NCI-H2171 (cell line): ENCODE data around the gene PCSK7.
"Not testable (repeated sequence)": the region's sequence is repeated elsewhere in the genome, so short reads cannot be mapped to it uniquely, and the experiment has no call there.

ENCODE experiments used
- DNase-seq: peaks from one replicate; lab custom pipeline; 2025; lab: John Stamatoyannopoulos, UW

The PCSK7 gene

GRCh38 chr11:117198613-117199012 is 33.3 kb downstream of the PCSK7 start:
- DNase-seq: no peak

- DNase-seq: no peak
Measured at GRCh38 chr11:117197516-117198456, 34.1 kb downstream of the PCSK7 start.

GRCh38 chr11:117197006-117197405 is 34.9 kb downstream of the PCSK7 start:
- DNase-seq: no peak

GRCh38 chr11:117195761-117196160 is 36.1 kb downstream of the PCSK7 start:
- DNase-seq: no peak

GRCh38 chr11:117195258-117195657 is 36.6 kb downstream of the PCSK7 start:
- no peak for DNase-seq

- DNase-seq: no peak
Measured at GRCh38 chr11:117194267-117194666, 37.6 kb downstream of the PCSK7 start.

- no peak for DNase-seq
Measured at GRCh38 chr11:117193130-117194020, 38.5 kb downstream of the PCSK7 start.

- DNase-seq: no peak
Measured at GRCh38 chr11:117192401-117192875, 39.4 kb downstream of the PCSK7 start.

- DNase-seq: no peak
Measured at GRCh38 chr11:117191680-117192400, 40.0 kb downstream of the PCSK7 start.

- no peak for DNase-seq
Measured at GRCh38 chr11:117189941-117190544, 41.8 kb downstream of the PCSK7 start.

GRCh38 chr11:117189191-117189940 is 42.5 kb downstream of the PCSK7 start:
- DNase-seq: no peak

GRCh38 chr11:117188620-117189081 is 43.2 kb downstream of the PCSK7 start:
- no peak for DNase-seq

GRCh38 chr11:117187799-117188481 is 43.9 kb downstream of the PCSK7 start:
- DNase-seq: no peak

GRCh38 chr11:117187428-117187798 is 44.5 kb downstream of the PCSK7 start:
- DNase-seq: no peak

GRCh38 chr11:117187007-117187406 is 44.9 kb downstream of the PCSK7 start:
- no peak for DNase-seq

GRCh38 chr11:117186431-117186761 is 45.5 kb downstream of the PCSK7 start:
- DNase-seq: no peak

GRCh38 chr11:117185736-117186430 is 46.0 kb downstream of the PCSK7 start:
- DNase-seq: no peak

- no peak for DNase-seq
Measured at GRCh38 chr11:117183724-117184349, 48.0 kb downstream of the PCSK7 start.

- DNase-seq: not testable (repeated sequence)
Measured at GRCh38 chr11:117183178-117183577, 48.7 kb downstream of the PCSK7 start.
